ENCODE measurements around the gene LDHAL6B.

LDHAL6B gene

DNA sequence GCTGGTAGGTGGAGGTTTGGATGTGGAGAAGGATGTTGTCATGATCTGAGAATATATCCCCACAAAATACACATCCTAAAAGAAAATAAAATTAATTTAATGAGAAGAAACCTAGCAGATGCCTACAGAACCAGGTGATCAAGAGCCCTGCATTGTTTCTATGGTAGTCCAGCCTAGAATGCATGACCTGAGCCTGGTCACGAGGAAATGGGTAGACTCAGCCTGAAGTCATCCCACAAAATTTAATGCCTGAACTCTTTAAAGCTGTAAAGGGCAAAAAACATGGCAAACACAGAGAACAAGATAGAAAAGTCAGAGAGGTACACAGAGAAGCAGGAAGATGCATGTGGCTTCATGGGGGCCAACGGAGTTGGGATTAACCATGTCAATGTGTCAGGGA is 36.0 kb downstream of the LDHAL6B start:
- TF ChIP-seq GATA3 (IDR thresholded peaks at IDR 0.05; ENCODE audit: low read depth, low read length) = no peak
- no peak for TF ChIP-seq GATA2 (IDR thresholded peaks at IDR 0.05; ENCODE audit: low read depth, low read length)

DNA sequence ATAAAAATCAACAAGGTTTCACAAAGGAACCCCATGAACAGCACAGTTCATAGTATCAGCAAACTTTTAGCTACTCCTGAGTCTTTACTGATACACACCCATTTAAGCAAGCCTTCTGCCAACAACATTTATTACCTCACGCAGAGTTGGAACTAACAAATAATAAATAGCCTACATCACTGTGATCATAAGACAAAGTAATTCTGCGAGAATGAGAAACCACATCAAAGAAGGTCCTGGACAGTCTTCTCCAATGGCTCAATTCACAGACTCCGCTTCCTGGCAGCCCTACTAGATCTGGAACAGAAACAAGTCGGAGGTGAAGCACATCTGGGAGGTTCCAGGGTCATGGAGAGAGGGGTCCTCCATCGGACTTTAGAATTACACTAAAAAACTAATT is 37.0 kb downstream of the LDHAL6B start:
- TF ChIP-seq GATA3 (IDR thresholded peaks at IDR 0.05; ENCODE audit: low read depth, low read length) (no peak), GATA2 (IDR thresholded peaks at IDR 0.05; ENCODE audit: low read depth, low read length) (no peak)

DNA sequence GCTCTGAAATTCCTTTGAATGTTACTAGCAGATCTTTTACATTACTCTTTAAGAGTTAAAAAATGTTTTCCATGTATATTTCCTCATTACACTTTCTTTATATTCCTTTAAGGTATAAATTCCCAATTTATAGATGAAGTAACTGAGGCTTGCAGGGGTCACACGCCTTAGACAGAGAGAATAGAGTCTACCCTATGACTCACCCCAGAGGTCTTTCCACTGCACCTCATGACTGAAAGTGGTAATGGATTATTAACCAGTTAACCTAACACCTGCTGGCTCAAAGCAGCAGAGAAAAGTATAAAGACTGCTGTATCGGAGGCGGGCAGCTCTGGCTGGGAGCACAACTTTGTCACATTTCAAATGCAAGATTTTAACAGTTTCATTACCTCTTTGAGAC is 37.7 kb downstream of the LDHAL6B start:
- no peak for TF ChIP-seq GATA2 (IDR thresholded peaks at IDR 0.05; ENCODE audit: low read depth, low read length)

DNA sequence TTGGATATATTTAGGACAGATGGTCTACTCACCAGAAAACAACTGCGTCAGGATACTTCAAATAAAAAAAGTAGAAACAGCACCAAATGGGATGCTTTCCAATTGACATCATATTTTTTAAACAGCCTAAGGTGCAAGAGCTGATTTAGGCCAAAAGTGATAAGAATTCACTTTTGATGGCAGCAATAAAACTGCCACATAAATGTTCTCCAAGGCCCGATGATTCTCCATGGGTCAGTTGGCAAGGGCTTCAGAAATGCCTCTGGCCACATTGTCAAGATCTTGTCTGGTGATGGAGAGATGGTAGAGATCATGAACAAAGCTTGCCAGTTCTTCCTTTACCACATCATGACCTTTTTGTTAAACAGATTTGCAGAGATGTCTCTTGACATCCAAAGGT is 38.9 kb downstream of the LDHAL6B start:
- peak; percentile 76 for TF ChIP-seq GATA2 (IDR thresholded peaks at IDR 0.05; ENCODE audit: low read depth, low read length)
- TF ChIP-seq GATA3 (IDR thresholded peaks at IDR 0.05; ENCODE audit: low read depth, low read length) = no peak

DNA sequence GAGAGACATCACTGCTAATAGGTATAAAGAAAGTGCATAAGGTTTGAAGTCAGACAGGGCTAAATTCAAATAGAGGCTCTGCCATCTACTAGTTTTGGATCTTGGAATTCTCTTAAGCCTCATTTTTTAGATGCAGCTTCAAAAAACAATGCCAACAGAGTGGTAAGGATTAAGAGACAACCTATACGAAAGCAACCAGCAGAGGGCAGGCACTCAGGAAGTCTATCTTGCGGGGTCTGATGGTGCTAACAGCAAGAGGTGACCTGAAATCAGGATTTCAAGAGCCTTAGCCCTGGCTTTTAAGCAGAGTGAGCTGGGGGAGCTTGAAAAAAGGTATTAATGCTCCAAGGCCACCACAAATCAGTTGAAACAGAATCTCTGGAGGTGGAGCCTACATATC is 40.7 kb downstream of the LDHAL6B start:
- TF ChIP-seq GATA2 (IDR thresholded peaks at IDR 0.05; ENCODE audit: low read depth, low read length) (no peak), GATA3 (IDR thresholded peaks at IDR 0.05; ENCODE audit: low read depth, low read length) (no peak)

DNA sequence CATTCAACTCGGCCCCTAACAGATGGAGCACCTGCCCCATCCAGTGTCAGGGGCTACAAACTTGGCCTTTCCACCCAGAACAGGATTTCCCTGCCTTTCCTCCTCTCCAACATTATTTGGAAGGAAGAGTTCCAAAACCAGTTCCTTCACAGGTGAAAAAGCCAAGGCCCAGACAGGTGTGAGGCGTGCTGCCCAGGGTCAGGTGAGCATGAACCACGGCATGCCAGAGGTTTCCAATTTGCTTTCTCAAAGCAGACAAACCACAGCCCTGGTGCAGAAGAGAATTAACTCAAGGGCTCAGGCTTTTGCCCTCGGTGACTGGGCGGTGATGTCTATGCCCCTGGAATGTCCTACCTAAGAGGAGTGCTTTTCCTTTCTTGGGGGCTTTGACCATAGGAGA is 43.2 kb downstream of the LDHAL6B start:
- TF ChIP-seq GATA3 (IDR thresholded peaks at IDR 0.05; ENCODE audit: low read depth, low read length) (no peak), GATA2 (IDR thresholded peaks at IDR 0.05; ENCODE audit: low read depth, low read length) (no peak)

DNA sequence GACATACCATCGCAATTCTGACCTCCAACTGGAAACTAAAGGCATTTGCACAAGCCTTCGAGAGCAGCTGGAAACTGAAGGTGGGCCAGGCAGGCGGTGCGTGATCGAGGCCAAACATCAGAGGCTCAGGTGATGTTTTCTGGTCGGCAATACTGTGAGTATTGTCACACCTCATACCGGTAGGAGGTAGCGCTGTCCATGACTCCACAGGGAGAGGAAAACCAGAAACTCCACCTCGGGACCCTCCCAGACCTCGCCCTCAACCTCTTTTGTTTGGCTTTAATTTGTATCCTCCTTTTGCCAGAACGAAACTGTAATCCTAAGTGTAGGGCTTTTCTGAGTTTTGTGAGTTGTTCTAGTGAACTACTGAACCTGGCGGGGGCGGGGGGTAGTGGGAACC is 43.6 kb downstream of the LDHAL6B start:
- TF ChIP-seq GATA2 (IDR thresholded peaks at IDR 0.05; ENCODE audit: low read depth, low read length) = no peak
- TF ChIP-seq GATA3 (IDR thresholded peaks at IDR 0.05; ENCODE audit: low read depth, low read length) = no peak

DNA sequence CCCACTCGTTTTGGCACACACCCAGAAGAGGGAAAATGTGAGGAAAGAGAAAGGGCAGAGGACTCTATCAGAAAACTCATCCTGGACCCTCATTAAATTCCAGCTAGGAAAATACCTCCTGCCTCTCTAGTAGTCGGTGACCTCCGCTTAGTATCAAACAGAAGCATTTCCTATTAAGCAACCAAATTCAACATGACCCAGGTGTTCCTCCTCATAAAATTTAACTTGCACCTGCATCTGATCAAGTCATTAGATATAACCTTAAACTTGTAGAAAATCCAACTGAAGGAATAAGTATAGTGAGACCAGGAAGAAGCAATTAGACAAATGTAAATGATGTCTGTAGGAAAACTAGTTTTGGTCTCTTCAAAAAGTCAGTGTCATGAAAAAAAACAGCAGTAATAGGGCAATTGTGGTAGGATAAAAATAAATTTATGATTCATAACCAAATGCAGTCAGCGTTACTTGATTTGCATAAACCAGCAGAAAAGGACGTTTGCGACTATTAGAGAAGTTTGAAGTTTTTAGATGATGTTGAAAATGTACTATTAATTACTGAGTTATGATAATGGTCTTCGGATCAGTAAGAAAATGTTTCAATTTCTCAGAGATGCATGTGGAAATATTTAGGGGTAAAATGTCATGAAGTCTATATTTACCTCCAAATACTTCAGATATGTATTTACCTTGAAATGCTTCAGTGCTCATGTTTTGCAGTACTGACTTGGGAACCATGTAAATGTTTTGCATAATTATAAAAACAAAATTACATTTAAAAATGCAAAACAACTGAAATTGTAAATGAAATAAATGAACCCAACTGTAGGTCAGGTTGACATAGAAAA is 44.6 kb downstream of the LDHAL6B start:
- TF ChIP-seq GATA2 (IDR thresholded peaks at IDR 0.05; ENCODE audit: low read depth, low read length) = no peak
- TF ChIP-seq GATA3 (IDR thresholded peaks at IDR 0.05; ENCODE audit: low read depth, low read length) = no peak

DNA sequence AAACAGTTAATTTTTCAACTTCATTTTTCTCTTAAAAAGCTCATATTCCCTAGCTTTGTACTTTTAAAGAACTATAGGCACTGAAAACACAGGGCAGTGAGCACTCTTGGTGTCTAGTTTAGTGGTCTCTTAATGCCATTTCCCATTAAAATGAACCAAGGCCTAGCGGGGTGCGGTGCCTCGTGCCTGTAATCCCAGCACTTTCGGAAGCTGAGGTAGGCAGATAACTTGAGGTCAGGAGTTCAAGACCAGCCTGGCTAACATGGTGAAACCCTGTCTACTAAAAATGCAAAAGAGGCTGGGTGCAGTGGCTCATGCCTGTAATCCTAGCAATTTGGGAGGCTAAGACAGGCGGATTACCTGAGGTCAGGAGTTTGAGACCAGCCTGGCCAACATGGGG is 45.5 kb downstream of the LDHAL6B start:
- no peak for TF ChIP-seq GATA3 (IDR thresholded peaks at IDR 0.05; ENCODE audit: low read depth, low read length)
- TF ChIP-seq GATA2 (IDR thresholded peaks at IDR 0.05; ENCODE audit: low read depth, low read length) = no peak

DNA sequence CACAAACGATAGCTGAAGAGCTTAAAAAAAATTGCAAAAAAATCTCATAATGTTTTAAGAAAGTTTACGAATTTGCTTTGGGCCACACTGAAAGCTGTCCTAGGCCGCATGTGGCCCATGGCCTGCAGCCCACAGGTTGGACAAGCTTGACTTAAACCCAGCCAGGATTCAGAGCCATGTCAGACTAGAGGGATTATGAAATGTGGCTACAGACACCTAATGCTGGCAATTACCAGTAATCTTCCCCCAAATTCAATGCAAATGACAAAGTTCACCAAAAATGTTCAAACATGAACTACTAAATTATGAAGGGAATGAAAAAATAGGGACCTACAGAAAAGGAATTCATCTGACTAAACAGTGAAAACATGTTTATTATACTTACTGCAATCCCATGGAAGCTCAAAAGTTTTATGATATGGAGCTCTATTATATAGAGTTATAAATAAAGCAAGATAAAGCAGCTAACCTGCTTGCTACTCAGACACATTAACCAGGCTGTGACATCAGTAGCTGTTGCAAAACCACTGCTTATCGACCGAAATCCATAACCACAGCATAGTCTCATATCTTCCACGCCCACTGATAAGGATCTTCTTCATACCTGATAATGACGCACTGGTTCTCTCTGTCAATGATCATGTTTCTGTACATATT is 49.2 kb downstream of the LDHAL6B start:
- TF ChIP-seq GATA2 (IDR thresholded peaks at IDR 0.05; ENCODE audit: low read depth, low read length) (peak; percentile 10; the same call in 1 of the 2 replicates), GATA3 (IDR thresholded peaks at IDR 0.05; ENCODE audit: low read depth, low read length) (no peak)

DNA sequence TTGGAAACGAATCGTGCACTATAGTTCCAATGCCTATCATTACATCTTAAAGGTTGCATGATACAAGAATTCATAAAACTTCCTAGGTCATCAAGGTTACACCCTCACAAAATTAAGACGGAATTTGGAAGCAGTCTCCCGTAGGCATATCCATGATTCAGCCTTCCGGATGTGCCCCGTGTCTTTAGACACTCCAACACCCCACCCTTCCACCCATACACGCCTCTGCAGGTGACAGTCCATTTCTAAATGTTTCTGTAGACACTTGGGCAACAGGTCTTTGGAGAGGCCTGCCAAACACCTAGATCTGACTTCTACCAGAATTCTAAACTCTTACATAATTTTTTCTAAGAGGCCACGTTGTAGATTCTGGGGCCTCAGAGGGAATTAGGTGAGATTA is 49.8 kb downstream of the LDHAL6B start:
- TF ChIP-seq GATA2 (IDR thresholded peaks at IDR 0.05; ENCODE audit: low read depth, low read length) (no peak), GATA3 (IDR thresholded peaks at IDR 0.05; ENCODE audit: low read depth, low read length) (no peak)

DNA sequence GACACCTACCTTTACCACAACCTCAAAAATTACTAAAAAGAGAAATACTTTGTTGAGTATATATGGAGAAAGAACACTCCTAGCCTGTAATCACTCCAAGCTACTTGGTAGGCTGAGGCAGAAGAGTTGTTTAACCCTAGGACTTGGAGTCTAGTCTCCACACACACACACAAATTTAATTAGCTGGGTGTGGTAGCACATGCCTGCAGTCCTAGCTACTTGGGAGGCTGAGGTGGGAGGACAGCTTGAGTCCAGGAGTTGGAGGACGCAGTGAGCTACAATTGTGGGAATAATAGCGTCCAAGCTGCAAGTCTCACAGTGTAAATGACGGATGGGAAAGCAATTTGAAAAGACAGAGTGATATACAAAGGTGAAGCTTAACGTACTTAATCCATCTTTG is 50.5 kb downstream of the LDHAL6B start:
- TF ChIP-seq GATA3 (IDR thresholded peaks at IDR 0.05; ENCODE audit: low read depth, low read length) = no peak
- TF ChIP-seq GATA2 (IDR thresholded peaks at IDR 0.05; ENCODE audit: low read depth, low read length) = no peak
